IMR-90 (cell line): ENCODE measurements around the gene CPAMD8. TPM values are rescaled to one million over a fixed set of nuclear protein-coding genes. Genes with fewer than 3 reads are reported as not detected.

Experiments used
- ATAC-seq: fragments of 200-7000 bp; cut with Tn5 transposase; 2 replicates; pipeline ENCODE4 v1.9.1; 2020; ENCODE audit warnings: low read depth, mild to moderate bottlenecking, moderate library complexity
- BruUV-seq: library from RNA; stranded (reverse); fragments of 400-500 nt; replicated peaks from 2 replicates; lab custom pipeline; 2021; lab: Mats Ljungman, UMichigan
- CTCF ChIA-PET: fragments of 300-600 bp; formaldehyde crosslinking; extraction: SDS; loops from one replicate; lab custom pipeline; 2021; ENCODE audit warnings: antibody characterized with exemption; lab: Yijun Ruan, JAX
- POLR2A ChIA-PET: fragments of 300-600 bp; sonication (Branson Sonifier 250); formaldehyde crosslinking; loops from one replicate; lab custom pipeline; 2022; ENCODE audit warnings: antibody characterized with exemption; ENCODE audit not compliant: unreplicated experiment; lab: Charles Lee
- DNase-seq: peaks from one replicate; pipeline ENCODE4 v3.0.0; 2013
- H2AFZ ChIP-seq: replicated peaks from 2 replicates; pipeline ENCODE3; 2013; ENCODE audit warnings: low read length, mild to moderate bottlenecking; ENCODE audit not compliant: poor library complexity
- H2AK5ac ChIP-seq: 2 replicates; pipeline ENCODE4 v1.6.1; 2013; ENCODE audit warnings: low read depth, low read length, inconsistent platforms
- H2AK9ac ChIP-seq: replicated peaks from 2 replicates; pipeline ENCODE3; 2013; ENCODE audit warnings: mild to moderate bottlenecking, low read depth, low read length, moderate library complexity; ENCODE audit not compliant: poor library complexity
- H2BK120ac ChIP-seq: 2 replicates; pipeline ENCODE4 v1.6.1; 2013; ENCODE audit warnings: low read depth, low read length, inconsistent platforms
- H2BK15ac ChIP-seq: 3 replicates; pipeline ENCODE4 v1.6.1; 2013; ENCODE audit warnings: low read depth, low read length, inconsistent platforms
- H2BK20ac ChIP-seq: 2 replicates; pipeline ENCODE4 v1.6.1; 2013; ENCODE audit warnings: low read depth, mild to moderate bottlenecking, inconsistent platforms, low read length, moderate library complexity
- H2BK5ac ChIP-seq: 2 replicates; pipeline ENCODE4 v1.6.1; 2013; ENCODE audit warnings: mild to moderate bottlenecking, low read depth, low read length, inconsistent platforms; ENCODE audit not compliant: poor library complexity, severe bottlenecking
- H3K14ac ChIP-seq: replicated peaks from 2 replicates; pipeline ENCODE4 v1.6.1; 2013; ENCODE audit warnings: low read depth, low read length, inconsistent platforms
- H3K18ac ChIP-seq: 2 replicates; pipeline ENCODE4 v1.6.1; 2013; ENCODE audit warnings: low read depth, low read length, control low read depth
- H3K23ac ChIP-seq: 2 replicates; pipeline ENCODE4 v1.6.1; 2013; ENCODE audit warnings: low read depth, low read length, inconsistent platforms
- H3K27ac ChIP-seq: 2 replicates; pipeline ENCODE4 v1.5.1; 2013; ENCODE audit warnings: mild to moderate bottlenecking, control low read depth, low read length; ENCODE audit not compliant: insufficient read depth
- H3K27me3 ChIP-seq: 2 replicates; pipeline ENCODE4 v1.6.1; 2013; ENCODE audit warnings: low read length; ENCODE audit not compliant: control insufficient read depth, insufficient read depth
- H3K36me3 ChIP-seq: 2 replicates; pipeline ENCODE4 v1.6.1; 2013; ENCODE audit warnings: low read length, mixed read lengths; ENCODE audit not compliant: control insufficient read depth, insufficient read depth
- H3K4ac ChIP-seq: 2 replicates; pipeline ENCODE4 v1.6.1; 2013; ENCODE audit warnings: low read depth, low read length, inconsistent platforms
- H3K4me1 ChIP-seq: 2 replicates; pipeline ENCODE4 v1.6.1; 2013; ENCODE audit warnings: low read length, mixed read lengths; ENCODE audit not compliant: control insufficient read depth, insufficient read depth
- H3K4me2 ChIP-seq: 2 replicates; pipeline ENCODE4 v1.6.1; 2013; ENCODE audit warnings: low read depth, mild to moderate bottlenecking, control low read depth, low read length, moderate library complexity
- H3K4me3 ChIP-seq: 2 replicates; pipeline ENCODE4 v1.5.1; 2013; ENCODE audit warnings: low read depth, mild to moderate bottlenecking, control low read depth, low read length, moderate library complexity; ENCODE audit not compliant: insufficient read depth
- H3K56ac ChIP-seq: 2 replicates; pipeline ENCODE4 v1.6.1; 2013; ENCODE audit warnings: low read length, inconsistent platforms; ENCODE audit not compliant: insufficient read depth; ENCODE audit errors: extremely low read depth
- H3K79me1 ChIP-seq, 2 experiments: 2 replicates each; pipeline ENCODE4 v1.6.1; 2013; ENCODE audit warnings: low read length in 2 of 2, inconsistent platforms in 1 of 2, low read depth in 1 of 2
- H3K9ac ChIP-seq: 2 replicates; pipeline ENCODE4 v1.6.1; 2013; ENCODE audit warnings: low read depth, low read length, control low read depth
- H3K9me1 ChIP-seq: 2 replicates; pipeline ENCODE4 v1.6.1; 2013; ENCODE audit warnings: low read length, inconsistent platforms; ENCODE audit not compliant: insufficient read depth
- H3K9me3 ChIP-seq: 2 replicates; pipeline ENCODE4 v1.6.1; 2013; ENCODE audit warnings: low read length; ENCODE audit not compliant: control insufficient read depth, insufficient read depth
- H4K20me1 ChIP-seq: 2 replicates; pipeline ENCODE4 v1.6.1; 2013; ENCODE audit warnings: low read length, inconsistent platforms; ENCODE audit not compliant: insufficient read depth
- H4K5ac ChIP-seq: 2 replicates; pipeline ENCODE4 v1.6.1; 2013; ENCODE audit warnings: mild to moderate bottlenecking, low read depth, low read length, control low read depth
- H4K8ac ChIP-seq, 2 experiments: 2 replicates each; pipeline ENCODE4 v1.6.1; 2013; ENCODE audit warnings: low read depth in 2 of 2, low read length in 2 of 2, control low read depth in 1 of 2, inconsistent platforms in 1 of 2
- H4K91ac ChIP-seq: 2 replicates; pipeline ENCODE4 v1.6.1; 2013; ENCODE audit warnings: low read depth, low read length, inconsistent platforms; ENCODE audit not compliant: insufficient read depth
- BHLHE40 ChIP-seq: fragments of 150-350 bp; IDR thresholded peaks from 2 replicates; pipeline ENCODE4 v1.6.1; 2016; ENCODE audit warnings: mild to moderate bottlenecking, low read depth, low read length
- CEBPB ChIP-seq: IDR thresholded peaks from 2 replicates; pipeline ENCODE4 v1.6.1; 2012; ENCODE audit warnings: low read depth, low read length, improper control_type of control experiment
- CHD1 ChIP-seq: IDR thresholded peaks from 2 replicates; pipeline ENCODE4 v1.6.1; 2012; ENCODE audit warnings: low read depth, low read length, improper control_type of control experiment
- FOS ChIP-seq: fragments of 150-350 bp; IDR thresholded peaks from 2 replicates; pipeline ENCODE4 v1.6.1; 2016; ENCODE audit warnings: low read depth, low read length
- MAFK ChIP-seq: IDR thresholded peaks from 2 replicates; pipeline ENCODE4 v1.6.1; 2012; ENCODE audit warnings: low read depth, low read length, improper control_type of control experiment
- MAZ ChIP-seq: IDR thresholded peaks from 2 replicates; pipeline ENCODE4 v1.6.1; 2012; ENCODE audit warnings: low read depth, mild to moderate bottlenecking, low read length, improper control_type of control experiment, moderate library complexity, borderline replicate concordance
- MXI1 ChIP-seq: IDR thresholded peaks from 2 replicates; pipeline ENCODE4 v1.6.1; 2012; ENCODE audit warnings: low read depth, mild to moderate bottlenecking, low read length, moderate library complexity, borderline replicate concordance
- NFE2L2 ChIP-seq: fragments of 150-350 bp; IDR thresholded peaks from 2 replicates; pipeline ENCODE4 v1.6.1; 2016; ENCODE audit warnings: low read depth, mild to moderate bottlenecking, low read length
- POLR2A ChIP-seq: IDR thresholded peaks from 2 replicates; pipeline ENCODE4 v1.6.1; 2012; ENCODE audit warnings: mild to moderate bottlenecking, low read depth, low read length
- RAD21 ChIP-seq: IDR thresholded peaks from 2 replicates; pipeline ENCODE4 v1.6.1; 2012; ENCODE audit warnings: low read length, improper control_type of control experiment
- RCOR1 ChIP-seq: IDR thresholded peaks from 2 replicates; pipeline ENCODE4 v1.6.1; 2012; ENCODE audit warnings: mild to moderate bottlenecking, low read length, improper control_type of control experiment; ENCODE audit not compliant: insufficient replicate concordance
- RFX5 ChIP-seq: IDR thresholded peaks from 2 replicates; pipeline ENCODE4 v1.8.0; 2012; ENCODE audit warnings: low read depth, mild to moderate bottlenecking, low read length, moderate library complexity
- SMC3 ChIP-seq: fragments of 150-350 bp; IDR thresholded peaks from 2 replicates; pipeline ENCODE4 v1.6.1; 2016; ENCODE audit warnings: low read depth, mild to moderate bottlenecking, antibody characterized with exemption, low read length, moderate library complexity
- USF2 ChIP-seq: fragments of 150-350 bp; IDR thresholded peaks from 2 replicates; pipeline ENCODE4 v1.6.1; 2017; ENCODE audit warnings: mild to moderate bottlenecking, antibody characterized with exemption, low read length, low read depth
- WGBS, 2 experiments: methylation state at CpG; one replicate each; pipeline versions ENCODE4 v1.1.5 to v1.1.7; 2013; ENCODE audit warnings: missing lambda C conversion rate in 2 of 2; ENCODE audit not compliant: insufficient read length in 1 of 2; ENCODE audit errors: extremely low coverage in 2 of 2; 5-methylcytosine and 5-hydroxymethylcytosine counted together
- dilution Hi-C: fragments of 300-500 bp; cut with HindIII; formaldehyde crosslinking; loops from one replicate; pipeline ENCODE4 v1.14.3; 2018; ENCODE audit warnings: low sequenced_read_pairs; ENCODE audit not compliant: unreplicated experiment
- in situ Hi-C: fragments of 300-500 bp; cut with MboI; formaldehyde crosslinking; loops from 3 replicates; pipeline ENCODE4 v1.14.3; 2019; ENCODE audit warnings: low sequenced_read_pairs, inconsistent platforms, mixed read lengths
- intact Hi-C: fragments of 100-400 bp; cut with micrococcal nuclease; formaldehyde crosslinking; loops from 2 replicates; pipeline ENCODE4 v1.10.0; 2022
- polyA plus RNA-seq, 3 experiments: library from polyadenylated mRNA; depleted of rRNA; stranded (reverse); fragments of >200 nt; gene quantifications; 2 replicates each; pipeline ENCODE4 v1.2.3, GENCODE V29; 2012; ENCODE audit warnings: low replicate concordance in 1 of 3
- total RNA-seq: library from RNA; depleted of rRNA; stranded (reverse); fragments of >200 nt; gene quantifications from 2 replicates; pipeline ENCODE4 v1.2.3, GENCODE V29; 2012
- TF ChIP-seq, protein P1 (sequence below): conservative IDR thresholded peaks from 2 replicates; pipeline ENCODE4 v1.5.1; 2012; ENCODE audit warnings: mild to moderate bottlenecking, low read depth, low read length, improper control_type of control experiment
- TF ChIP-seq, protein P2 (sequence below): fragments of 150-350 bp; IDR thresholded peaks from 2 replicates; pipeline ENCODE4 v1.6.1; 2016; ENCODE audit warnings: low read depth, mild to moderate bottlenecking, low read length, moderate library complexity, borderline replicate concordance

Gene CPAMD8
- total and polyA plus RNA-seq, 2 of the 4 experiments (the other 2 are of a cell fraction): 0.36 to 0.79 TPM

- intact Hi-C loops: no loop called here
Observed at GRCh38 chr19:16889883-16890460, 136.6 kb downstream of the CPAMD8 start.

More at GRCh38 chr19:16889883-16890460, 136.6 kb downstream of the CPAMD8 start:
- Histone ChIP-seq H3K4me3 (no peak overlapping the region), H2BK5ac (no peak overlapping the region), H4K20me1 (no peaks in the 10 kb centered on the region), H3K9me1 (no peaks in the 10 kb centered on the region), H2BK120ac (no peak overlapping the region), H2BK20ac (no peak overlapping the region), H3K18ac (no peak overlapping the region), H3K4me2 (no peak overlapping the region), H4K8ac (no peak overlapping the region), H4K5ac (no peak overlapping the region), H3K9ac (no peak overlapping the region), H3K27me3 (peaks cover 3% of the 10 kb centered on the region; the same call in 1 of the 2 replicates), H3K9me3 (no peaks in the 10 kb centered on the region), H3K23ac (no peak overlapping the region), H3K56ac (no peak overlapping the region), H3K27ac (no peak overlapping the region), H3K4me1 (no peaks in the 10 kb centered on the region), H3K4ac (no peak overlapping the region), H3K79me1 (no peaks in the 10 kb centered on the region), H2BK15ac (no peak overlapping the region), H2AFZ (no peak overlapping the region), H4K91ac (no peak overlapping the region), H2AK5ac (no peak overlapping the region), H3K14ac (no peak overlapping the region), H3K36me3 (no peaks in the 10 kb centered on the region), H2AK9ac (peak overlapping the region; percentile 61)
- 96% methylated on average over 30 of the region's 48 CpGs; no CpG with 5 or more reads in 1 of the 2 experiments for WGBS, 2 experiments
- dilution Hi-C loops: no loop called here
- no peak for TF ChIP-seq FOS
- TF ChIP-seq RAD21: no peak
- no peak for TF ChIP-seq SMC3
- no peak for TF ChIP-seq CHD1
- no peak for TF ChIP-seq MXI1
- no peak for TF ChIP-seq RCOR1
- TF ChIP-seq CEBPB: no peak
- no peak for TF ChIP-seq USF2
- TF ChIP-seq NFE2L2: no peak
- no peak for TF ChIP-seq RFX5
- no peak for TF ChIP-seq MAZ
- no peak for TF ChIP-seq POLR2A
- no peak for TF ChIP-seq BHLHE40
- no peak for TF ChIP-seq MAFK
- TF ChIP-seq, protein P1, sequence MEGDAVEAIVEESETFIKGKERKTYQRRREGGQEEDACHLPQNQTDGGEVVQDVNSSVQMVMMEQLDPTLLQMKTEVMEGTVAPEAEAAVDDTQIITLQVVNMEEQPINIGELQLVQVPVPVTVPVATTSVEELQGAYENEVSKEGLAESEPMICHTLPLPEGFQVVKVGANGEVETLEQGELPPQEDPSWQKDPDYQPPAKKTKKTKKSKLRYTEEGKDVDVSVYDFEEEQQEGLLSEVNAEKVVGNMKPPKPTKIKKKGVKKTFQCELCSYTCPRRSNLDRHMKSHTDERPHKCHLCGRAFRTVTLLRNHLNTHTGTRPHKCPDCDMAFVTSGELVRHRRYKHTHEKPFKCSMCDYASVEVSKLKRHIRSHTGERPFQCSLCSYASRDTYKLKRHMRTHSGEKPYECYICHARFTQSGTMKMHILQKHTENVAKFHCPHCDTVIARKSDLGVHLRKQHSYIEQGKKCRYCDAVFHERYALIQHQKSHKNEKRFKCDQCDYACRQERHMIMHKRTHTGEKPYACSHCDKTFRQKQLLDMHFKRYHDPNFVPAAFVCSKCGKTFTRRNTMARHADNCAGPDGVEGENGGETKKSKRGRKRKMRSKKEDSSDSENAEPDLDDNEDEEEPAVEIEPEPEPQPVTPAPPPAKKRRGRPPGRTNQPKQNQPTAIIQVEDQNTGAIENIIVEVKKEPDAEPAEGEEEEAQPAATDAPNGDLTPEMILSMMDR: no peak
- TF ChIP-seq, protein P2, sequence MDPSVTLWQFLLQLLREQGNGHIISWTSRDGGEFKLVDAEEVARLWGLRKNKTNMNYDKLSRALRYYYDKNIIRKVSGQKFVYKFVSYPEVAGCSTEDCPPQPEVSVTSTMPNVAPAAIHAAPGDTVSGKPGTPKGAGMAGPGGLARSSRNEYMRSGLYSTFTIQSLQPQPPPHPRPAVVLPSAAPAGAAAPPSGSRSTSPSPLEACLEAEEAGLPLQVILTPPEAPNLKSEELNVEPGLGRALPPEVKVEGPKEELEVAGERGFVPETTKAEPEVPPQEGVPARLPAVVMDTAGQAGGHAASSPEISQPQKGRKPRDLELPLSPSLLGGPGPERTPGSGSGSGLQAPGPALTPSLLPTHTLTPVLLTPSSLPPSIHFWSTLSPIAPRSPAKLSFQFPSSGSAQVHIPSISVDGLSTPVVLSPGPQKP: no peak
- in situ Hi-C loops: no loop called here
- ChIA-PET CTCF (no interaction called here), POLR2A (no interaction called here)
- ATAC-seq (no peak), DNase-seq (no peak)
- no TSS peak for BruUV-seq
